GM23338 (cell line): ENCODE measurements around the gene DLK1. TPM values are rescaled to one million over a fixed set of nuclear protein-coding genes. Genes with fewer than 3 reads are reported as not detected.

Experiments
- ATAC-seq: fragments of 200-7000 bp; cut with Tn5 transposase; 3 replicates; pipeline ENCODE4 v1.9.1; 2020
- DNase-seq: peaks from one replicate; pipeline ENCODE4 v3.0.0-alpha.2; 2015; ENCODE audit warnings: low spot score
- H2AFZ ChIP-seq: fragments of 200-600 bp; sonication (generic); 2 replicates; pipeline ENCODE4 v1.8.0; 2016; ENCODE audit warnings: antibody characterized with exemption, mild to moderate bottlenecking, moderate library complexity
- H3F3A ChIP-seq: fragments of 200-600 bp; sonication (generic); replicated peaks from 2 replicates; pipeline ENCODE4 v1.8.0; 2017; ENCODE audit warnings: antibody characterized with exemption, mixed run types, low read depth
- H3K27ac ChIP-seq: fragments of 200-600 bp; sonication (generic); 2 replicates; pipeline ENCODE4 v1.6.1; 2016; ENCODE audit warnings: low read depth
- H3K27me3 ChIP-seq: fragments of 200-600 bp; sonication (generic); 2 replicates; pipeline ENCODE4 v1.8.0; 2016; ENCODE audit warnings: mild to moderate bottlenecking, mixed run types, moderate library complexity; ENCODE audit not compliant: insufficient read depth
- H3K36me3 ChIP-seq: fragments of 200-600 bp; sonication (generic); 2 replicates; pipeline ENCODE4 v1.8.0; 2016; ENCODE audit warnings: mild to moderate bottlenecking; ENCODE audit not compliant: insufficient read depth
- H3K4me1 ChIP-seq: fragments of 200-600 bp; sonication (generic); 2 replicates; pipeline ENCODE4 v1.8.0; 2016; ENCODE audit warnings: mild to moderate bottlenecking, moderate library complexity; ENCODE audit not compliant: insufficient read depth
- H3K4me2 ChIP-seq: fragments of 200-600 bp; sonication (generic); 2 replicates; pipeline ENCODE4 v1.7.1; 2017; ENCODE audit warnings: mixed run types
- H3K4me3 ChIP-seq: fragments of 200-600 bp; sonication (generic); 2 replicates; pipeline ENCODE4 v1.6.1; 2016; ENCODE audit warnings: mixed run types
- H3K79me2 ChIP-seq: fragments of 200-600 bp; sonication (generic); replicated peaks from 2 replicates; pipeline ENCODE4 v1.8.0; 2017; ENCODE audit warnings: mild to moderate bottlenecking; ENCODE audit not compliant: insufficient read depth
- H3K9me2 ChIP-seq: fragments of 200-600 bp; sonication (generic); 2 replicates; pipeline ENCODE4 v1.8.0; 2017; ENCODE audit not compliant: insufficient read depth
- H4K20me1 ChIP-seq: fragments of 200-600 bp; sonication (generic); replicated peaks from 2 replicates; pipeline ENCODE4 v1.8.0; 2017; ENCODE audit warnings: mild to moderate bottlenecking; ENCODE audit not compliant: insufficient read depth
- H3K27ac Mint-ChIP-seq: 2 replicates; pipeline ENCODE4 v1.8.0; 2020; ENCODE audit warnings: inconsistent platforms, mild to moderate bottlenecking, moderate library complexity, mixed read lengths
- H3K27me3 Mint-ChIP-seq: 3 replicates; pipeline ENCODE4 v1.8.0; 2022; ENCODE audit warnings: low read depth, mild to moderate bottlenecking, moderate library complexity, mixed read lengths, inconsistent platforms; ENCODE audit not compliant: insufficient read depth, poor library complexity
- H3K36me3 Mint-ChIP-seq: 3 replicates; pipeline ENCODE4 v1.8.0; 2021; ENCODE audit warnings: low read depth, mild to moderate bottlenecking, inconsistent platforms, moderate library complexity, mixed read lengths
- H3K4me1 Mint-ChIP-seq: 3 replicates; pipeline ENCODE4 v1.8.0; 2020; ENCODE audit warnings: mild to moderate bottlenecking, inconsistent platforms, mixed read lengths
- H3K4me3 Mint-ChIP-seq: 3 replicates; pipeline ENCODE4 v1.8.0; 2021; ENCODE audit warnings: moderate library complexity, mild to moderate bottlenecking, inconsistent platforms, mixed read lengths
- H3K9me3 Mint-ChIP-seq: 3 replicates; pipeline ENCODE4 v1.8.0; 2020; ENCODE audit warnings: moderate library complexity, mild to moderate bottlenecking, inconsistent platforms, mixed read lengths
- CREB1 ChIP-seq: fragments of 250-450 bp; sonication (Bioruptor Pico); IDR thresholded peaks from 2 replicates; pipeline ENCODE4 v1.5.0; 2020; ENCODE audit warnings: low read depth, mild to moderate bottlenecking, moderate library complexity
- EZH2 ChIP-seq: fragments of 200-600 bp; sonication (generic); IDR thresholded peaks from one replicate; pipeline ENCODE4 v1.8.0; 2017; ENCODE audit warnings: antibody characterized with exemption, mild to moderate bottlenecking, low read depth; ENCODE audit not compliant: unreplicated experiment
- EZH2phosphoT487 ChIP-seq: fragments of 200-600 bp; sonication (generic); IDR thresholded peaks from one replicate; pipeline ENCODE4 v1.8.1; 2018; ENCODE audit warnings: antibody characterized with exemption; ENCODE audit not compliant: unreplicated experiment
- JUNB ChIP-seq: IDR thresholded peaks from one replicate; pipeline ENCODE4 v1.6.1; 2016; ENCODE audit warnings: antibody characterized with exemption; ENCODE audit not compliant: unreplicated experiment
- NANOG ChIP-seq: IDR thresholded peaks from 2 replicates; pipeline ENCODE4 v1.6.1; 2016; ENCODE audit warnings: antibody characterized with exemption, borderline replicate concordance
- POLR2AphosphoS5 ChIP-seq: IDR thresholded peaks from 2 replicates; pipeline ENCODE4 v1.6.1; 2016; ENCODE audit warnings: antibody characterized with exemption, low read depth
- REST ChIP-seq: IDR thresholded peaks from one replicate; pipeline ENCODE4 v1.6.1; 2018; ENCODE audit warnings: antibody characterized with exemption; ENCODE audit not compliant: unreplicated experiment
- STAT1 ChIP-seq: IDR thresholded peaks from one replicate; pipeline ENCODE4 v1.6.1; 2016; ENCODE audit warnings: antibody characterized with exemption; ENCODE audit not compliant: unreplicated experiment
- ZNF114 ChIP-seq: fragments of 250-450 bp; sonication (Bioruptor Pico); IDR thresholded peaks from 2 replicates; pipeline ENCODE4 v1.5.0; 2020; ENCODE audit warnings: mild to moderate bottlenecking, moderate library complexity
- polyA plus RNA-seq: library from polyadenylated mRNA; unstranded; fragments of >200 nt; fragmentation: Nextera tagmentation; extraction: Ambion mirVana; gene quantifications from 2 replicates; pipeline ENCODE4 v1.2.1, GENCODE V29; 2016
- total RNA-seq: library from RNA; depleted of rRNA; stranded (reverse); fragments of >200 nt; shearing (Covaris generic); gene quantifications from 2 replicates; pipeline ENCODE4 v1.2.3, GENCODE V29; 2014
- TF ChIP-seq, protein P1 (sequence below), 2 experiments: fragments of 200-600 bp in 1 of 2; sonication (generic) in 1 of 2; conservative IDR thresholded peaks; 2 replicates each; pipeline versions ENCODE4 v1.5.1 to v1.6.1; 2016 to 2017; ENCODE audit warnings: antibody characterized with exemption in 2 of 2, low read depth in 2 of 2, mild to moderate bottlenecking in 2 of 2, moderate library complexity in 1 of 2
- TF ChIP-seq, protein P2 (sequence below): fragments of 250-450 bp; sonication (Bioruptor Pico); IDR thresholded peaks from 2 replicates; pipeline ENCODE4 v1.5.0; 2020; ENCODE audit warnings: mild to moderate bottlenecking, moderate library complexity

Gene DLK1
- total and polyA plus RNA-seq, 2 experiments from 2014 or later, result 1.1 to 1.2 TPM

- TF ChIP-seq REST, result no peak
- TF ChIP-seq NANOG, result no peak
- no peak for TF ChIP-seq JUNB
- TF ChIP-seq EZH2phosphoT487, result no peak
- no peak for TF ChIP-seq POLR2AphosphoS5
- TF ChIP-seq, protein P1, sequence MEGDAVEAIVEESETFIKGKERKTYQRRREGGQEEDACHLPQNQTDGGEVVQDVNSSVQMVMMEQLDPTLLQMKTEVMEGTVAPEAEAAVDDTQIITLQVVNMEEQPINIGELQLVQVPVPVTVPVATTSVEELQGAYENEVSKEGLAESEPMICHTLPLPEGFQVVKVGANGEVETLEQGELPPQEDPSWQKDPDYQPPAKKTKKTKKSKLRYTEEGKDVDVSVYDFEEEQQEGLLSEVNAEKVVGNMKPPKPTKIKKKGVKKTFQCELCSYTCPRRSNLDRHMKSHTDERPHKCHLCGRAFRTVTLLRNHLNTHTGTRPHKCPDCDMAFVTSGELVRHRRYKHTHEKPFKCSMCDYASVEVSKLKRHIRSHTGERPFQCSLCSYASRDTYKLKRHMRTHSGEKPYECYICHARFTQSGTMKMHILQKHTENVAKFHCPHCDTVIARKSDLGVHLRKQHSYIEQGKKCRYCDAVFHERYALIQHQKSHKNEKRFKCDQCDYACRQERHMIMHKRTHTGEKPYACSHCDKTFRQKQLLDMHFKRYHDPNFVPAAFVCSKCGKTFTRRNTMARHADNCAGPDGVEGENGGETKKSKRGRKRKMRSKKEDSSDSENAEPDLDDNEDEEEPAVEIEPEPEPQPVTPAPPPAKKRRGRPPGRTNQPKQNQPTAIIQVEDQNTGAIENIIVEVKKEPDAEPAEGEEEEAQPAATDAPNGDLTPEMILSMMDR (conservative IDR thresholded peaks at IDR 0.05; ENCODE audit: low read depth in 2 of 2), result no peak
- TF ChIP-seq ZNF114, result no peak
- TF ChIP-seq EZH2, result no peak
- no peak for TF ChIP-seq STAT1
- no peak for TF ChIP-seq CREB1 (CRISPR knock-in tag)
Observed at GRCh38 chr14:100739306-100739705, 12.6 kb downstream of the DLK1 start (continued).

- Histone ChIP-seq H3K4me1 (no peaks in the 10 kb centered on the region), H3F3A (no peaks in the 10 kb centered on the region), H3K36me3 (no peaks in the 10 kb centered on the region), H2AFZ (no peak overlapping the region), H3K27ac (no peak overlapping the region), H3K79me2 (no peaks in the 10 kb centered on the region), H3K27me3 (no peaks in the 10 kb centered on the region), H3K9me2 (no peaks in the 10 kb centered on the region), H3K4me3 (no peak overlapping the region), H4K20me1 (no peaks in the 10 kb centered on the region), H3K4me2 (no peak overlapping the region)
- no peaks in the 10 kb centered on the region for H3K27me3 Mint-ChIP-seq
- peak overlapping the region; percentile 28; the same call in 1 of the 2 replicates for H3K27ac Mint-ChIP-seq
- peaks cover 3% of the 10 kb centered on the region; the same call in 1 of the 3 replicates for H3K4me1 Mint-ChIP-seq
- H3K36me3 Mint-ChIP-seq, result no peaks in the 10 kb centered on the region
- no peaks in the 10 kb centered on the region for H3K9me3 Mint-ChIP-seq
- no peak for ATAC-seq
- no peak overlapping the region for H3K4me3 Mint-ChIP-seq
- no peak for DNase-seq
- TF ChIP-seq EZH2phosphoT487, result no peak
- TF ChIP-seq JUNB, result no peak
- TF ChIP-seq POLR2AphosphoS5, result no peak
- TF ChIP-seq, protein P2, sequence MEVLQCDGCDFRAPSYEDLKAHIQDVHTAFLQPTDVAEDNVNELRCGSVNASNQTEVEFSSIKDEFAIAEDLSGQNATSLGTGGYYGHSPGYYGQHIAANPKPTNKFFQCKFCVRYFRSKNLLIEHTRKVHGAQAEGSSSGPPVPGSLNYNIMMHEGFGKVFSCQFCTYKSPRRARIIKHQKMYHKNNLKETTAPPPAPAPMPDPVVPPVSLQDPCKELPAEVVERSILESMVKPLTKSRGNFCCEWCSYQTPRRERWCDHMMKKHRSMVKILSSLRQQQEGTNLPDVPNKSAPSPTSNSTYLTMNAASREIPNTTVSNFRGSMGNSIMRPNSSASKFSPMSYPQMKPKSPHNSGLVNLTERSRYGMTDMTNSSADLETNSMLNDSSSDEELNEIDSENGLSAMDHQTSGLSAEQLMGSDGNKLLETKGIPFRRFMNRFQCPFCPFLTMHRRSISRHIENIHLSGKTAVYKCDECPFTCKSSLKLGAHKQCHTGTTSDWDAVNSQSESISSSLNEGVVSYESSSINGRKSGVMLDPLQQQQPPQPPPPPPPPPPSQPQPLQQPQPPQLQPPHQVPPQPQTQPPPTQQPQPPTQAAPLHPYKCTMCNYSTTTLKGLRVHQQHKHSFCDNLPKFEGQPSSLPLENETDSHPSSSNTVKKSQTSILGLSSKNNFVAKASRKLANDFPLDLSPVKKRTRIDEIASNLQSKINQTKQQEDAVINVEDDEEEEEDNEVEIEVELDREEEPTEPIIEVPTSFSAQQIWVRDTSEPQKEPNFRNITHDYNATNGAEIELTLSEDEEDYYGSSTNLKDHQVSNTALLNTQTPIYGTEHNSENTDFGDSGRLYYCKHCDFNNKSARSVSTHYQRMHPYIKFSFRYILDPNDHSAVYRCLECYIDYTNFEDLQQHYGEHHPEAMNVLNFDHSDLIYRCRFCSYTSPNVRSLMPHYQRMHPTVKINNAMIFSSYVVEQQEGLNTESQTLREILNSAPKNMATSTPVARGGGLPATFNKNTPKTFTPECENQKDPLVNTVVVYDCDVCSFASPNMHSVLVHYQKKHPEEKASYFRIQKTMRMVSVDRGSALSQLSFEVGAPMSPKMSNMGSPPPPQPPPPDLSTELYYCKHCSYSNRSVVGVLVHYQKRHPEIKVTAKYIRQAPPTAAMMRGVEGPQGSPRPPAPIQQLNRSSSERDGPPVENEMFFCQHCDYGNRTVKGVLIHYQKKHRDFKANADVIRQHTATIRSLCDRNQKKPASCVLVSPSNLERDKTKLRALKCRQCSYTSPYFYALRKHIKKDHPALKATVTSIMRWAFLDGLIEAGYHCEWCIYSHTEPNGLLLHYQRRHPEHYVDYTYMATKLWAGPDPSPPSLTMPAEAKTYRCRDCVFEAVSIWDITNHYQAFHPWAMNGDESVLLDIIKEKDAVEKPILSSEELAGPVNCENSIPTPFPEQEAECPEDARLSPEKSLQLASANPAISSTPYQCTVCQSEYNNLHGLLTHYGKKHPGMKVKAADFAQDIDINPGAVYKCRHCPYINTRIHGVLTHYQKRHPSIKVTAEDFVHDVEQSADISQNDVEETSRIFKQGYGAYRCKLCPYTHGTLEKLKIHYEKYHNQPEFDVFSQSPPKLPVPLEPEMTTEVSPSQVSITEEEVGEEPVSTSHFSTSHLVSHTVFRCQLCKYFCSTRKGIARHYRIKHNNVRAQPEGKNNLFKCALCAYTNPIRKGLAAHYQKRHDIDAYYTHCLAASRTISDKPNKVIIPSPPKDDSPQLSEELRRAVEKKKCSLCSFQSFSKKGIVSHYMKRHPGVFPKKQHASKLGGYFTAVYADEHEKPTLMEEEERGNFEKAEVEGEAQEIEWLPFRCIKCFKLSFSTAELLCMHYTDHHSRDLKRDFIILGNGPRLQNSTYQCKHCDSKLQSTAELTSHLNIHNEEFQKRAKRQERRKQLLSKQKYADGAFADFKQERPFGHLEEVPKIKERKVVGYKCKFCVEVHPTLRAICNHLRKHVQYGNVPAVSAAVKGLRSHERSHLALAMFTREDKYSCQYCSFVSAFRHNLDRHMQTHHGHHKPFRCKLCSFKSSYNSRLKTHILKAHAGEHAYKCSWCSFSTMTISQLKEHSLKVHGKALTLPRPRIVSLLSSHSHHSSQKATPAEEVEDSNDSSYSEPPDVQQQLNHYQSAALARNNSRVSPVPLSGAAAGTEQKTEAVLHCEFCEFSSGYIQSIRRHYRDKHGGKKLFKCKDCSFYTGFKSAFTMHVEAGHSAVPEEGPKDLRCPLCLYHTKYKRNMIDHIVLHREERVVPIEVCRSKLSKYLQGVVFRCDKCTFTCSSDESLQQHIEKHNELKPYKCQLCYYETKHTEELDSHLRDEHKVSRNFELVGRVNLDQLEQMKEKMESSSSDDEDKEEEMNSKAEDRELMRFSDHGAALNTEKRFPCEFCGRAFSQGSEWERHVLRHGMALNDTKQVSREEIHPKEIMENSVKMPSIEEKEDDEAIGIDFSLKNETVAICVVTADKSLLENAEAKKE (CRISPR knock-in tag), result no peak
- no peak for TF ChIP-seq NANOG
Observed at GRCh38 chr14:100740196-100740825, 13.6 kb downstream of the DLK1 start.
